Ascending aorta (tissue), 2 donors: Measurements from ENCODE around the gene FAM131A. TPM values are rescaled to one million over a fixed set of nuclear protein-coding genes. Genes with fewer than 3 reads are reported as not detected.
A peak's percentile ranks its signal among the peaks of the same experiment; 100 is the strongest.

ENCODE experiments used
- DNase-seq, 2 donors: peaks; one replicate each; pipeline ENCODE4 v3.0.0-alpha.2; 2019; ENCODE audit warnings: low spot score in 2 of 2
- H3K27ac ChIP-seq, 2 donors: fragments of 200-600 bp; sonication (generic); one replicate each; pipeline ENCODE4 v1.5.1; 2016 to 2017; ENCODE audit warnings: mild to moderate bottlenecking in 1 of 2
- H3K27me3 ChIP-seq: fragments of 200-600 bp; sonication (generic); one replicate; pipeline ENCODE4 v1.5.1; 2017
- H3K36me3 ChIP-seq, 2 donors: fragments of 200-600 bp; sonication (generic); one replicate each; pipeline ENCODE4 v1.5.1; 2016
- H3K4me1 ChIP-seq, 2 donors: fragments of 200-600 bp; sonication (generic); one replicate each; pipeline ENCODE4 v1.5.1; 2016 to 2017; ENCODE audit warnings: mild to moderate bottlenecking in 1 of 2
- H3K4me3 ChIP-seq, 2 donors: fragments of 200-600 bp; sonication (generic); one replicate each; pipeline ENCODE4 v1.5.1; 2016 to 2017; ENCODE audit warnings: mild to moderate bottlenecking in 1 of 2
- H3K9me3 ChIP-seq, 2 donors: fragments of 200-600 bp; sonication (generic); one replicate each; pipeline ENCODE4 v1.5.1; 2016
- intact Hi-C: fragments of 100-400 bp; cut with DNase I; formaldehyde crosslinking; loops from one replicate; pipeline ENCODE4 v1.15.1; 2023
- total RNA-seq: library from RNA; depleted of rRNA; stranded (reverse); fragments of >200 nt; gene quantifications from one replicate; pipeline ENCODE4 v1.1.0, GENCODE V29; 2016
- TF ChIP-seq, protein P1 (sequence below), 3 experiments: fragments of 200-600 bp in 2 of 3; fragments of 450-650 bp in 1 of 3; sonication (generic) in 2 of 3; IDR thresholded peaks; one replicate each; pipeline ENCODE4 v1.5.1; 2016 to 2019; ENCODE audit warnings: antibody characterized with exemption in 3 of 3, mild to moderate bottlenecking in 1 of 3, moderate library complexity in 1 of 3

Gene FAM131A
- total RNA-seq, 1 donor from 2014 or later = 47.7 TPM

DNA sequence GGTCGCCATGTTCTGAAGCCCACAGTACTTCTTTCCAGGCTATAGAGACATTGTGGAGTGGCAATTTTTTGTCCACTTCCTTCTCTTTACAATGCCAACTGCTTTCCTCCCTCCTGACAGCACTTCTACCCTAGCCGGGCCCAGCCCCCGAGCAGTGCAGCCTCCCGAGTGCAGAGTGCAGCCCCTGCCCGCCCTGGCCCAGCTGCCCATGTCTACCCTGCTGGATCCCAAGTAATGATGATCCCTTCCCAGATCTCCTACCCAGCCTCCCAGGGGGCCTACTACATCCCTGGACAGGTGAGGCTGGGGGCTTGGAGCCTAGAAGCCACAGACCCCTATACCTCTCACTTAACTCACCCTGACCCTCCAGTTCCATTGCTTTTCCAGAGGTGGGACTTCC is 20.2 kb upstream of the FAM131A start:
- Histone ChIP-seq H3K9me3 (no peaks in the 10 kb centered on the region), H3K27me3 (no peaks in the 10 kb centered on the region), H3K27ac (peak overlapping the region; percentile 21 to 95), H3K4me1 (peaks cover 30 to 48% of the 10 kb centered on the region in 2 donors), H3K36me3 (peaks cover 28 to 38% of the 10 kb centered on the region in 2 donors), H3K4me3 (peak overlapping the region in 1 of 2 donors; percentile 79)
- DNase-seq = no peak
- TF ChIP-seq, protein P1, sequence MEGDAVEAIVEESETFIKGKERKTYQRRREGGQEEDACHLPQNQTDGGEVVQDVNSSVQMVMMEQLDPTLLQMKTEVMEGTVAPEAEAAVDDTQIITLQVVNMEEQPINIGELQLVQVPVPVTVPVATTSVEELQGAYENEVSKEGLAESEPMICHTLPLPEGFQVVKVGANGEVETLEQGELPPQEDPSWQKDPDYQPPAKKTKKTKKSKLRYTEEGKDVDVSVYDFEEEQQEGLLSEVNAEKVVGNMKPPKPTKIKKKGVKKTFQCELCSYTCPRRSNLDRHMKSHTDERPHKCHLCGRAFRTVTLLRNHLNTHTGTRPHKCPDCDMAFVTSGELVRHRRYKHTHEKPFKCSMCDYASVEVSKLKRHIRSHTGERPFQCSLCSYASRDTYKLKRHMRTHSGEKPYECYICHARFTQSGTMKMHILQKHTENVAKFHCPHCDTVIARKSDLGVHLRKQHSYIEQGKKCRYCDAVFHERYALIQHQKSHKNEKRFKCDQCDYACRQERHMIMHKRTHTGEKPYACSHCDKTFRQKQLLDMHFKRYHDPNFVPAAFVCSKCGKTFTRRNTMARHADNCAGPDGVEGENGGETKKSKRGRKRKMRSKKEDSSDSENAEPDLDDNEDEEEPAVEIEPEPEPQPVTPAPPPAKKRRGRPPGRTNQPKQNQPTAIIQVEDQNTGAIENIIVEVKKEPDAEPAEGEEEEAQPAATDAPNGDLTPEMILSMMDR (IDR thresholded peaks at IDR 0.05) = no peak
- intact Hi-C loops = loop anchor here (10.0 kb wide), 1 partner anchor 968 kb away; no protein-coding TSS in a partner anchor

- TF ChIP-seq, protein P1 (IDR thresholded peaks at IDR 0.05) = no peak
- DNase-seq = peak; percentile 93 to 98
- Histone ChIP-seq H3K27me3 (no peaks in the 10 kb centered on the region), H3K27ac (peak overlapping the region; percentile 90 to 95), H3K9me3 (no peaks in the 10 kb centered on the region), H3K4me1 (peaks cover 30 to 43% of the 10 kb centered on the region in 2 donors), H3K36me3 (peaks cover 57 to 67% of the 10 kb centered on the region in 2 donors), H3K4me3 (peak overlapping the region; percentile 52 to 79)
- intact Hi-C loops = loop anchor here (1.0 kb wide), 1 partner anchor 15 kb away; no protein-coding TSS in a partner anchor
Measured at GRCh38 chr3:184320104-184320445, 17.3 kb upstream of the FAM131A start.

DNA sequence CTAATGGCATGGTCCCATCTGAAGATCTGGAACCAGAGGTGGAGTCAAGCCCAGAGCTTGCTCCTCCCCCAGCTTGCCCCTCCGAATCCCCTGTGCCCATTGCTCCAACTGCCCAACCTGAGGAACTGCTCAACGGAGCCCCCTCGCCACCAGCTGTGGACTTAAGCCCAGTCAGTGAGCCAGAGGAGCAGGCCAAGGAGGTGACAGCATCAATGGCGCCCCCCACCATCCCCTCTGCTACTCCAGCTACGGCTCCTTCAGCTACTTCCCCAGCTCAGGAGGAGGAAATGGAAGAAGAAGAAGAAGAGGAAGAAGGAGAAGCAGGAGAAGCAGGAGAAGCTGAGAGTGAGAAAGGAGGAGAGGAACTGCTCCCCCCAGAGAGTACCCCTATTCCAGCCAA is 15.7 kb upstream of the FAM131A start:
- Histone ChIP-seq H3K9me3 (no peaks in the 10 kb centered on the region), H3K27me3 (no peaks in the 10 kb centered on the region), H3K36me3 (peaks cover 73 to 75% of the 10 kb centered on the region in 2 donors), H3K27ac (peak overlapping the region in 1 of 2 donors; percentile 95), H3K4me3 (no peak overlapping the region), H3K4me1 (peaks cover 21 to 31% of the 10 kb centered on the region in 2 donors)
- TF ChIP-seq, protein P1 (IDR thresholded peaks at IDR 0.05) = no peak
- DNase-seq = no peak
- intact Hi-C loops = no loop called here

DNA sequence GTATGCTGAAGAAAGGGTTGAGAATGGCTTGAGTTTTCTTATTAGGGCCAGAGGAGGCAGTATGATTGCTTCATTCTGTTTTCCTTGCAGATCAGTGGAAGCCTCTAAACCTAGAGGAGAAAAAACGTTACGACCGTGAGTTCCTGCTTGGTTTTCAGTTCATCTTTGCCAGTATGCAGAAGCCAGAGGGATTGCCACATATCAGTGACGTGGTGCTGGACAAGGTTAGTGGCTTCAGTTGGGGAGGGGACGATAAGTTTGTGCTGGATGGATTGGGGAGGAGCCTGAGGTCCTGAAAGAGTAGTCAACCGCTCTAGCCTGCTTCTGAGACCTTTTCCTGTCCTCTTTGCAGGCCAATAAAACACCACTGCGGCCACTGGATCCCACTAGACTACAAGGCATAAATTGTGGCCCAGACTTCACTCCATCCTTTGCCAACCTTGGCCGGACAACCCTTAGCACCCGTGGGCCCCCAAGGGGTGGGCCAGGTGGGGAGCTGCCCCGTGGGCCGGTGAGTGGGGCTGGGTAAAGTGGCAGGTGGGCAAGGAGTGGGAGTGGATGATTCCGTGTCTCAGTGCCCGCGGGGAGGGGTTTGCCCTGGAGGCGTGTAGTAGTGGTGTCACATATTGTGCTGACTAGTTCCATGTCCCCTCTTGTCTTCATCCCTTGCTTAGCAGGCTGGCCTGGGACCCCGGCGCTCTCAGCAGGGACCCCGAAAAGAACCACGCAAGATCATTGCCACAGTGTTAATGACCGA is 14.5 kb upstream of the FAM131A start:
- Histone ChIP-seq H3K27ac (peak overlapping the region; percentile 43 to 44), H3K27me3 (no peaks in the 10 kb centered on the region), H3K36me3 (peaks cover 75 to 77% of the 10 kb centered on the region in 2 donors), H3K9me3 (no peaks in the 10 kb centered on the region), H3K4me1 (peaks cover 21 to 26% of the 10 kb centered on the region in 2 donors), H3K4me3 (no peak overlapping the region)
- TF ChIP-seq, protein P1 (IDR thresholded peaks at IDR 0.05) = no peak
- peak in 1 of 2 donors; percentile 82 for DNase-seq
- intact Hi-C loops = no loop called here

- H3K36me3 ChIP-seq = peaks cover 83 to 84% of the 10 kb centered on the region in 2 donors
- DNase-seq = no peak
- intact Hi-C loops = no loop called here
Measured at GRCh38 chr3:184323696-184324095, 13.7 kb upstream of the FAM131A start.

More at GRCh38 chr3:184323696-184324095, 13.7 kb upstream of the FAM131A start:
- H3K4me1 ChIP-seq = peaks cover 16 to 20% of the 10 kb centered on the region in 2 donors
- H3K9me3 ChIP-seq = no peaks in the 10 kb centered on the region
- TF ChIP-seq, protein P1 (IDR thresholded peaks at IDR 0.05) = no peak
- H3K27ac ChIP-seq = peak overlapping the region in 1 of 2 donors; percentile 43
- no peak overlapping the region for H3K4me3 ChIP-seq
- no peaks in the 10 kb centered on the region for H3K27me3 ChIP-seq
